HCT116 (cell line): ENCODE data around the gene PITHD1. TPM values are rescaled to one million over a fixed set of nuclear protein-coding genes. Genes with fewer than 3 reads are reported as not detected.

Experiments used
- ATAC-seq: fragments of 200-7000 bp; cut with Tn5 transposase; 2 replicates; pipeline ENCODE4 v1.9.1; 2020; ENCODE audit warnings: mild to moderate bottlenecking, moderate library complexity
- BruUV-seq: library from RNA; stranded (reverse); fragments of 400-500 nt; replicated peaks from 2 replicates; lab custom pipeline; 2021; lab: Mats Ljungman, UMichigan
- CTCF ChIA-PET: fragments of 300-600 bp; sonication (Branson Sonifier 250); formaldehyde crosslinking; loops from one replicate; lab custom pipeline; 2021; ENCODE audit warnings: antibody characterized with exemption; lab: Charles Lee
- POLR2A ChIA-PET: fragments of 300-600, 350-600 bp; sonication (Branson Sonifier 250); formaldehyde crosslinking; loops from one replicate; lab custom pipeline; 2021; ENCODE audit warnings: antibody characterized with exemption; lab: Charles Lee
- RAD21 ChIA-PET, 2 experiments: fragments of 300-600 bp; sonication (Branson Sonifier 250); formaldehyde crosslinking; loops; one replicate each; lab custom pipeline; 2023; ENCODE audit warnings: low total read pairs in 2 of 2; ENCODE audit not compliant: uncharacterized antibody in 2 of 2, unreplicated experiment in 2 of 2, low non-redundant PET in 1 of 2; lab: Charles Lee
- DNase-seq: peaks from one replicate; pipeline ENCODE4 v3.0.0-alpha.2; 2010; ENCODE audit warnings: low read depth, low spot score
- H2AFZ ChIP-seq: fragments of 200-600 bp; shearing (Covaris generic), sonication (generic); 2 replicates; pipeline ENCODE4 v1.6.1; 2017; ENCODE audit warnings: low read depth, mixed run types, mixed read lengths, antibody characterized with exemption, low read length; ENCODE audit not compliant: poor library complexity, severe bottlenecking
- H3K27ac ChIP-seq: 2 replicates; pipeline ENCODE4 v1.5.1; 2012; ENCODE audit warnings: low read depth, low read length
- H3K27me3 ChIP-seq: fragments of 200-600 bp; sonication (generic); 2 replicates; pipeline ENCODE4 v1.6.1; 2016; ENCODE audit warnings: mixed run types, low read length, mixed read lengths; ENCODE audit not compliant: insufficient read depth
- H3K36me3 ChIP-seq, 2 experiments: fragments of 200-500 bp in 1 of 2; fragments of 200-600 bp in 1 of 2; sonication (Bioruptor generic) in 1 of 2; sonication (generic) in 1 of 2; 2 replicates each; pipeline versions ENCODE4 v1.5.1 to v1.6.1; 2014 to 2016; ENCODE audit warnings: low read length in 2 of 2, inconsistent platforms in 1 of 2, mixed read lengths in 1 of 2, mixed run types in 1 of 2; ENCODE audit not compliant: insufficient read depth in 2 of 2, control insufficient read depth in 1 of 2
- H3K4me1 ChIP-seq, 2 experiments: fragments of 200-600 bp in 1 of 2; sonication (generic) in 1 of 2; 2 replicates each; pipeline versions ENCODE4 v1.5.1 to v1.6.1; 2012 to 2017; ENCODE audit warnings: low read length in 2 of 2, inconsistent platforms in 1 of 2, mild to moderate bottlenecking in 1 of 2, mixed read lengths in 1 of 2, mixed run types in 1 of 2, moderate library complexity in 1 of 2; ENCODE audit not compliant: insufficient read depth in 2 of 2, control insufficient read depth in 1 of 2
- H3K4me2 ChIP-seq: fragments of 200-600 bp; sonication (generic); 2 replicates; pipeline ENCODE4 v1.6.1; 2017; ENCODE audit warnings: mixed run types, low read length, mixed read lengths
- H3K4me3 ChIP-seq, 2 experiments: fragments of 200-600 bp in 1 of 2; sonication (generic) in 1 of 2; replicated peaks in 1 of 2; 2 replicates each; pipeline ENCODE4 v1.5.1; 2011 to 2016; ENCODE audit warnings: low read length in 2 of 2, control low read depth in 1 of 2, low read depth in 1 of 2, mild to moderate bottlenecking in 1 of 2, mixed read lengths in 1 of 2, mixed run types in 1 of 2
- H3K79me2 ChIP-seq: fragments of 200-600 bp; sonication (generic); 2 replicates; pipeline ENCODE4 v1.6.1; 2017; ENCODE audit warnings: mild to moderate bottlenecking, mixed run types, low read length, moderate library complexity, mixed read lengths; ENCODE audit not compliant: insufficient read depth
- H3K9ac ChIP-seq: fragments of 200-600 bp; sonication (generic); 2 replicates; pipeline ENCODE4 v1.6.1; 2016; ENCODE audit warnings: low read length, mixed read lengths
- H3K9me2 ChIP-seq: fragments of 200-600 bp; sonication (generic), shearing (Covaris generic); 2 replicates; pipeline ENCODE4 v1.6.1; 2017; ENCODE audit warnings: mixed run types, mild to moderate bottlenecking, moderate library complexity; ENCODE audit not compliant: insufficient read depth
- H3K9me3 ChIP-seq, 2 experiments: fragments of 200-500 bp in 1 of 2; fragments of 200-600 bp in 1 of 2; sonication (Bioruptor generic) in 1 of 2; sonication (generic) in 1 of 2; 2 replicates each; pipeline ENCODE4 v1.6.1; 2014 to 2017; ENCODE audit warnings: low read length in 2 of 2, mixed read lengths in 2 of 2, inconsistent platforms in 1 of 2, low read depth in 1 of 2, mild to moderate bottlenecking in 1 of 2, mixed run types in 1 of 2, moderate library complexity in 1 of 2; ENCODE audit not compliant: control insufficient read depth in 1 of 2, insufficient read depth in 1 of 2
- H4K20me1 ChIP-seq: fragments of 200-600 bp; sonication (generic), shearing (Covaris generic); 2 replicates; pipeline ENCODE4 v1.6.1; 2017; ENCODE audit warnings: mixed run types, mild to moderate bottlenecking, moderate library complexity; ENCODE audit not compliant: insufficient read depth
- CBX3 ChIP-seq: IDR thresholded peaks from 2 replicates; pipeline ENCODE4 v1.6.1; 2012; ENCODE audit warnings: low read depth
- CTCF ChIP-seq, 3 experiments: fragments of 200-600 bp in 1 of 3; sonication (generic) in 1 of 3; IDR thresholded peaks in 2 of 3; conservative IDR thresholded peaks in 1 of 3; 2 replicates each; pipeline ENCODE4 v1.5.1; 2012 to 2017; ENCODE audit warnings: low read depth in 2 of 3, low read length in 2 of 3, antibody characterized with exemption in 1 of 3, borderline replicate concordance in 1 of 3, control low read depth in 1 of 3, mild to moderate bottlenecking in 1 of 3, mixed read lengths in 1 of 3, mixed run types in 1 of 3, moderate library complexity in 1 of 3; ENCODE audit not compliant: insufficient read depth in 1 of 3
- ELF1 ChIP-seq: IDR thresholded peaks from 2 replicates; pipeline ENCODE4 v1.6.1; 2012; ENCODE audit warnings: low read depth, borderline replicate concordance
- EZH2phosphoT487 ChIP-seq: fragments of 200-600 bp; IDR thresholded peaks from 2 replicates; pipeline ENCODE4 v1.6.1; 2018; ENCODE audit warnings: antibody characterized with exemption, borderline replicate concordance
- RAD21 ChIP-seq: IDR thresholded peaks from 2 replicates; pipeline ENCODE4 v1.6.1; 2012; ENCODE audit warnings: low read depth, mild to moderate bottlenecking
- REST ChIP-seq: IDR thresholded peaks from 2 replicates; pipeline ENCODE4 v1.6.1; 2012; ENCODE audit warnings: low read depth
- ZNF274 ChIP-seq: fragments of 200-500 bp; sonication (Bioruptor generic); IDR thresholded peaks from 2 replicates; pipeline ENCODE4 v1.6.1; 2014; ENCODE audit warnings: mild to moderate bottlenecking, low read depth, low read length, inconsistent platforms
- intact Hi-C: fragments of 100-400 bp; cut with micrococcal nuclease; formaldehyde crosslinking; loops from 2 replicates; pipeline ENCODE4 v1.10.0; 2022
- total RNA-seq: library from RNA; stranded (reverse); gene quantifications from one replicate; pipeline ENCODE4 v1.2.1, GENCODE V29; 2021; ENCODE audit not compliant: unreplicated experiment

PITHD1 gene
- total RNA-seq, 1 experiment from 2014 or later, result 57.2 TPM

GRCh38 chr1:23752909-23753308, 25.3 kb upstream of the PITHD1 start:
- Histone ChIP-seq H3K9ac (no peak overlapping the region), H3K9me3 (no peaks in the 10 kb centered on the region), H4K20me1 (peaks cover 12% of the 10 kb centered on the region; the same call in 1 of the 2 replicates), H3K27ac (no peak overlapping the region), H3K79me2 (peaks cover 58% of the 10 kb centered on the region), H3K4me3 (no peak overlapping the region), H3K4me1 (peaks cover 0 to 10% of the 10 kb centered on the region in 2 experiments; a peak in 1 of 4 replicates), H2AFZ (no peak overlapping the region), H3K4me2 (no peak overlapping the region), H3K9me2 (no peaks in the 10 kb centered on the region), H3K27me3 (no peaks in the 10 kb centered on the region), H3K36me3 (peaks cover 71 to 76% of the 10 kb centered on the region in 2 experiments)
- ChIA-PET POLR2A (no interaction called here), CTCF (no interaction called here), RAD21 (no interaction called here)
- no peak for DNase-seq
- TF ChIP-seq RAD21 (no peak), EZH2phosphoT487 (no peak), CTCF (IDR thresholded peaks at IDR 0.05 in 2 of 3, conservative IDR thresholded peaks at IDR 0.05 in 1 of 3; ENCODE audit: borderline replicate concordance in 1 of 3, insufficient read depth in 1 of 3, low read depth in 2 of 3, low read length in 2 of 3) (no peak), CBX3 (no peak)
- intact Hi-C loops, result loop anchor here (5.0 kb wide), 1 partner anchor 211 kb away; no protein-coding TSS in a partner anchor
- no TSS peak for BruUV-seq
- ATAC-seq, result no peak

- POLR2A ChIA-PET, result no interaction called here
- DNase-seq, result no peak
These were observed 21.5 kb upstream of the PITHD1 start for GRCh38 chr1:23756676-23757075.

More at GRCh38 chr1:23756676-23757075, 21.5 kb upstream of the PITHD1 start:
- H3K36me3 ChIP-seq, result peaks cover 87 to 88% of the 10 kb centered on the region in 2 experiments
- ATAC-seq, result 0 out of 2 replicates have a peak, but pooled peaks have one; percentile 34
- no peaks in the 10 kb centered on the region for H3K9me2 ChIP-seq
- no peak overlapping the region for H3K27ac ChIP-seq
- RAD21 ChIA-PET, result no interaction called here
- peaks cover 40% of the 10 kb centered on the region for H3K79me2 ChIP-seq
- no peak overlapping the region for H3K4me2 ChIP-seq
- H3K27me3 ChIP-seq, result no peaks in the 10 kb centered on the region
- H3K9ac ChIP-seq, result no peak overlapping the region
- no peaks in the 10 kb centered on the region for H3K9me3 ChIP-seq
- intact Hi-C loops, result no loop called here
- peaks cover 7% of the 10 kb centered on the region; the same call in 1 of the 2 replicates for H4K20me1 ChIP-seq
- H3K4me3 ChIP-seq, result no peak overlapping the region
- TF ChIP-seq REST, result no peak
- no peak for TF ChIP-seq ZNF274
- TF ChIP-seq ELF1, result no peak
- TF ChIP-seq, all 23 proteins: peak for 0
- BruUV-seq, result no TSS peak
- H2AFZ ChIP-seq, result no peak overlapping the region
- CTCF ChIA-PET, result no interaction called here
- peaks cover 0 to 10% of the 10 kb centered on the region in 2 experiments; a peak in 1 of 4 replicates for H3K4me1 ChIP-seq
